ENCODE measurements around the gene MYT1.

MYT1 gene

GRCh38 chr20:64200740-64201139 is 36.5 kb downstream of the MYT1 start:
- TF ChIP-seq, protein P1, sequence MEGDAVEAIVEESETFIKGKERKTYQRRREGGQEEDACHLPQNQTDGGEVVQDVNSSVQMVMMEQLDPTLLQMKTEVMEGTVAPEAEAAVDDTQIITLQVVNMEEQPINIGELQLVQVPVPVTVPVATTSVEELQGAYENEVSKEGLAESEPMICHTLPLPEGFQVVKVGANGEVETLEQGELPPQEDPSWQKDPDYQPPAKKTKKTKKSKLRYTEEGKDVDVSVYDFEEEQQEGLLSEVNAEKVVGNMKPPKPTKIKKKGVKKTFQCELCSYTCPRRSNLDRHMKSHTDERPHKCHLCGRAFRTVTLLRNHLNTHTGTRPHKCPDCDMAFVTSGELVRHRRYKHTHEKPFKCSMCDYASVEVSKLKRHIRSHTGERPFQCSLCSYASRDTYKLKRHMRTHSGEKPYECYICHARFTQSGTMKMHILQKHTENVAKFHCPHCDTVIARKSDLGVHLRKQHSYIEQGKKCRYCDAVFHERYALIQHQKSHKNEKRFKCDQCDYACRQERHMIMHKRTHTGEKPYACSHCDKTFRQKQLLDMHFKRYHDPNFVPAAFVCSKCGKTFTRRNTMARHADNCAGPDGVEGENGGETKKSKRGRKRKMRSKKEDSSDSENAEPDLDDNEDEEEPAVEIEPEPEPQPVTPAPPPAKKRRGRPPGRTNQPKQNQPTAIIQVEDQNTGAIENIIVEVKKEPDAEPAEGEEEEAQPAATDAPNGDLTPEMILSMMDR (IDR thresholded peaks at IDR 0.05; ENCODE audit: control insufficient read depth, extremely low read depth, insufficient read depth), result no peak
- DNase-seq (ENCODE audit: low read depth), result no peak
- no peak overlapping the region for H3K4me3 ChIP-seq (ENCODE audit: low read depth, low read length)

DNA sequence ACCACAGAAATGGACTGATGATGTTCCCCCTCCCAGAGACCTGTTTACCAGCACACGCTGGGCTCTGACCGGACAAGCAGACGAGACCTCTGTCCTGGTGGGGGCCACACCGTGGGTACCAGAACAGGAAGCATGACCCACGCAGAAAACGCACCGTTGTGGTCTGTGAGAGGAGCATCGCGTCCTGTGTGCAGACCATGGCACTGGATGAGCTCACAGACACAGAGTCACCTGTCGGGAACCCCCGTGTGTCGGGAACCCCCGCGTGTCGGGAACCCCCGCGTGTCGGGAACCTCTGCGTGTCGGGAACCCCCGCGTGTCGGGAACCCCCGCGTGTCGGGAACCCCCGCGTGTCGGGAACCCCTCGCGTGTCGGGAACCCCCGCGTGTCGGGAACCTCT is 37.4 kb downstream of the MYT1 start:
- no peak overlapping the region for H3K4me3 ChIP-seq (ENCODE audit: low read depth, low read length)
- TF ChIP-seq, protein P1 (IDR thresholded peaks at IDR 0.05; ENCODE audit: control insufficient read depth, extremely low read depth, insufficient read depth), result no peak
- DNase-seq (ENCODE audit: low read depth), result no peak

GRCh38 chr20:64203037-64203777 is 39.0 kb downstream of the MYT1 start:
- H3K4me3 ChIP-seq (ENCODE audit: low read depth, low read length), result no peak overlapping the region
- no peak for DNase-seq (ENCODE audit: low read depth)

DNA sequence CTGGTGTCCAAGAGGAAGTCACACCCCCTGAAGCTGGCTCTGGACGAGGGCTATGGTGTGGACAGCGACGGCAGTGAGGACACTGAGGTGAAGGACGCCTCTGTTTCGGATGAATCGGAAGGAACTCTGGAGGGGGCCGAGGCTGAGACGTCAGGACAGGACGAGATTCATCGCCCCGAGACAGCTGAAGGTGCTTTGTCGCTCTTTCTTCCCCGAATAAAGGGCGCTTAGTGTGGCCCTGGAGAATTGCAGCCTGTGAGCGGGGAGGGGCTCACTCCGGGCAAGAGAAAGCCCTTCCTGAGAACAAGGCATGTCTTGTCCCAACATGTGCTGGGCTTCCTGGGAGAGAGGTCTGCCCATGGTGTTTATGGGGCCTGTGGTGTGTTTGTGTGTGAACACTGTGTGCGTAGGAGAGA is 41.4 kb downstream of the MYT1 start:
- no peak overlapping the region for H3K4me3 ChIP-seq (ENCODE audit: low read depth, low read length)
- TF ChIP-seq, protein P1 (IDR thresholded peaks at IDR 0.05; ENCODE audit: control insufficient read depth, extremely low read depth, insufficient read depth), result no peak
- DNase-seq (ENCODE audit: low read depth), result no peak

More at GRCh38 chr20:64203037-64203777, 39.0 kb downstream of the MYT1 start:
- TF ChIP-seq, protein P1 (IDR thresholded peaks at IDR 0.05; ENCODE audit: control insufficient read depth, extremely low read depth, insufficient read depth), result no peak

GRCh38 chr20:64206614-64207013 is 42.4 kb downstream of the MYT1 start:
- no peak for DNase-seq (ENCODE audit: low read depth)
- no peak overlapping the region for H3K4me3 ChIP-seq (ENCODE audit: low read depth, low read length)
- TF ChIP-seq, protein P1 (IDR thresholded peaks at IDR 0.05; ENCODE audit: control insufficient read depth, extremely low read depth, insufficient read depth), result no peak

DNA sequence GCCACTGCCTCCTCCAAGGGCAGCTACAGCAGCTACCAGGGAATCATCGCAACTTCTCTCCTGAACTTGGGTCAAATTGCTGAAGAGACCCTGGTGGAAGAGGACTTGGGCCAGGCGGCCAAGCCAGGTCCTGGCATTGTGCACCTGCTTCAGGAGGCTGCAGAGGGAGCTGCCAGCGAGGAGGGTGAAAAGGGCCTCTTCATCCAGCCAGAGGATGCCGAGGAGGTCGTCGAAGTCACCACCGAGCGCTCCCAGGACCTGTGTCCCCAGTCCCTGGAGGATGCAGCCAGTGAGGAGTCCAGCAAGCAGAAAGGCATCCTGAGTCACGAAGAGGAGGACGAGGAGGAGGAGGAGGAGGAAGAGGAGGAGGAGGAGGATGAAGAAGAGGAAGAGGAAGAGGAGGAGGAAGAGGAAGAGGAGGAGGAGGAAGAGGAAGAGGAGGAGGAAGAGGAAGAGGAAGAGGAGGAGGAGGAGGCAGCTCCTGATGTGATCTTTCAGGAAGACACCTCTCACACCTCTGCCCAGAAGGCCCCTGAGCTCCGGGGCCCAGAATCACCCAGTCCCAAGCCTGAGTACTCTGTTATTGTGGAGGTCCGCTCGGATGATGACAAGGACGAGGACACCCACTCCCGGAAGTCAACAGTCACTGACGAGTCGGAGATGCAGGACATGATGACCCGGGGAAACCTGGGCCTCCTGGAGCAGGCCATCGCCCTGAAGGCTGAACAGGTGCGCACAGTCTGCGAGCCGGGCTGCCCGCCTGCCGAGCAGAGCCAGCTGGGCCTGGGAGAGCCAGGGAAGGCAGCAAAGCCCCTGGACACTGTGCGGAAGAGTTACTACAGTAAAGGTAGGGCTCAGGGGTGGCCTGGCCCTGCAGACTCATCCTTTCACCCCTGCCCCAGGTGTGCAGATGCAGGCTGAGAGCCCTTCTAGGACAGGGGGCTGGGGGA is 43.7 kb downstream of the MYT1 start:
- no peak for DNase-seq (ENCODE audit: low read depth)
- no peak overlapping the region for H3K4me3 ChIP-seq (ENCODE audit: low read depth, low read length)
- TF ChIP-seq, protein P1 (IDR thresholded peaks at IDR 0.05; ENCODE audit: control insufficient read depth, extremely low read depth, insufficient read depth), result no peak

All from LNCaP clone FGC (cell line).